ENCODE results near the gene SLC19A1. TPM values are rescaled to one million over a fixed set of nuclear protein-coding genes. Genes with fewer than 3 reads are reported as not detected.
A peak's percentile ranks its signal among the peaks of the same experiment; 100 is the strongest.

Gene SLC19A1
- total RNA-seq, 5 donors from 2014 or later (not counting 1 experiment from before 2014, with no cell fraction given): 10.4 to 19.2 (median 16.4) TPM

DNA sequence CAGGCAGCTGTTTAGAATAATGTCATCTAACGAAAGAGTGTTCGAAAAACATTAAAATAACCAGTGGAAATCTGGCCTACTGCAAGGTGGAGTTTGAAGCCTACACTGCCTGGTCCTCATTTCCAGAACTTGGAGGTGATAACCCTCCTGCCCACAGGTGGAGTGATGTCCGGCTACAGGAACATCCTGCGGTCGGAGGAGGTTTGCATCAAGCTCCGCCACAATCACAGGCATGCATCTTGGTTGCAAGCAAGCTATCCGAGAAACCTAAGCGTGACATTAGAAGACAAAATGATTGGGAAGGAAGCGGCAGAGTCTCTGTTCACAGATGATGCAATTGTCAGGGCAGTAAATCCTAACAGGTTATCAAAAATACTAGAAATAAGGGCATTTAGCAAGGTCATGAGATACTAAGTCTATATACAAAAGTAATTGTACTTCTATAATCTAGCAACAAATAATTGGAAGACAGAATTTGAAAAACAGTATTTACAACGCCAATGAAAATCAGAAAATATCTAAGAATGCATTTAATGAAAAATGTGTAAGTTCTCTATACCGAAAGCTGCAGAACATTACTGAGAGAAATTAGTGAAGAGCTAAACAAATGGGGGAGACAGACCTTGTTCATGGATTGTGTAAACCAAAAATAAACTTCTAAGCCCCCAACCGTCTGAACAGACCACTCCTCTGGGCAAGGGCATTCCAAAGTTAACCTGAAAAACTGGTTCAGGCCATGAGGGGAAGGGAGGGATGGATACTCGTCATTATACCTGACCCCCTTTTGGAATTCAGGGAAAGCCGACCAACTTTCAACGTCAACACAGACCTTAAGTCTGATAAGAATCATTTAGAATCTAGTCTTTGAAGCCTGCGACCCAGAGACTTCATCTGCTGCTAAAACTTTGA lies 4.7 kb upstream of the SLC19A1 start:
- H3K27ac Mint-ChIP-seq: peak overlapping the region; percentile 24 to 79
- ATAC-seq (replicated peaks in 1 of 4) (no peak), DNase-seq (no peak)
- ChIA-PET CTCF (interaction anchor here in 1 of 2 donors (0.6 kb wide), 1 partner anchor 424 kb away, joined by 3 read pairs; no protein-coding TSS in a partner anchor), POLR2A (no interaction called here)
- H3K27ac ChIP-seq (ENCODE audit: low read length): no peak overlapping the region
- no peaks in the 10 kb centered on the region for H3K9me3 Mint-ChIP-seq
- peaks cover 23 to 38% of the 10 kb centered on the region in 2 experiments for H3K4me1 ChIP-seq (ENCODE audit: control insufficient read depth in 1 of 2, extremely low read depth in 1 of 2, insufficient read depth in 2 of 2, low read length in 2 of 2)
- H3K27me3 ChIP-seq (replicated peaks in 1 of 2; ENCODE audit: control insufficient read depth in 2 of 2, extremely low read depth in 1 of 2, insufficient read depth in 2 of 2, low read length in 1 of 2): no peaks in the 10 kb centered on the region
- H3K9me3 ChIP-seq: no peaks in the 10 kb centered on the region
- H3K27me3 Mint-ChIP-seq: no peaks in the 10 kb centered on the region
- H3K4me1 Mint-ChIP-seq: peaks cover 27 to 31% (median 29%) of the 10 kb centered on the region in 3 donors
- H3K4me3 Mint-ChIP-seq: no peak overlapping the region
- WGBS (ENCODE audit: insufficient coverage): 83% methylated on average over 8 of the region's 16 CpGs
- no peak overlapping the region for H3K4me3 ChIP-seq (ENCODE audit: control insufficient read depth in 1 of 2, extremely low read depth in 1 of 2, low read length in 1 of 2)
- no peaks in the 10 kb centered on the region for H3K36me3 Mint-ChIP-seq
- peaks cover 0 to 1% of the 10 kb centered on the region in 2 donors for H3K36me3 ChIP-seq (ENCODE audit: control insufficient read depth in 2 of 2, extremely low read depth in 1 of 2, insufficient read depth in 1 of 2, low read length in 1 of 2)

DNA sequence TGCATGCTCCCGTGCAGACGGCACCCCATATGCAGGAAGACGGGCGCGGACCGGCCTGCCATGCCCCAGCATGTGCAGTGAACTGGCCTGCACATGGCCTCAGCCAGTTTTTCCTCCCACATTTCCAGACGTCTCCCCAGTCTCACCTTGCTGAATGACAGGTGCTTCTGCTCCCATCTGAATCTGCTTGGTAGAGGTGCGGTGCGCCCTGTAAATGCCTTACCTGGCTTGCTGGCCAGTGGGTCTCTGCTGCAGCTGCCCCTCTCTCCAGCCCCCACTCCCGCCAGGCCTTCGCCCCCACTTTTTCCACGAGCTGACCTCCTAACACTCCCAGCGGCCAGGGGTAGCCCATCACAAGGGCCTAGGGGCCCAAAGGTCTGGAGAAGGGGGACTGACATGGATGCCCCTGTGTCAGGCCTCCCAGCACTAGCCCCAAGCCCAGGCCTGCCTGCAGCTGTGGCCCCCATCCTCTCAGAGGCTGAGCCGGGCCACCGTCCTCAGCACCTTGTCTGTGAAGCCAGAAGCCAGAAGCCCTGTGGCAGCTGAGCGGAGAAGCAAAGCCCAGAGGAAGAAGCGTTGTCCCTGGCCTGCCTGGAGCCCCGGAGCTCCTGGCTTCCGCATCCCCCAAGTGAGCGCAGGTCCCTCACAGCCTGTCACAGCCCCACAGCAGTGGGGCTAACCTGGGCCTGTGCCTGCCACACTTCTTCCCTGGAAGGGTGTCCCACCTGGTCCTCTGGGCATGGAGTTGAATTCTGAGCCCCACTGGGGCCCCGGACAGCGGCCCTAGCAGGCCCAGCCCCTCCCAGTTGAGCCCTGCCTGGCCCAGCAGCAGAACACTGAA lies 3.7 kb upstream of the SLC19A1 start:
- Histone ChIP-seq H3K4me1 (ENCODE audit: control insufficient read depth in 1 of 2, extremely low read depth in 1 of 2, insufficient read depth in 2 of 2, low read length in 2 of 2) (peaks cover 19 to 36% of the 10 kb centered on the region in 2 experiments), H3K27ac (ENCODE audit: low read length) (no peak overlapping the region), H3K9me3 (no peaks in the 10 kb centered on the region), H3K4me3 (ENCODE audit: control insufficient read depth in 1 of 2, extremely low read depth in 1 of 2, low read length in 1 of 2) (no peak overlapping the region), H3K27me3 (replicated peaks in 1 of 2; ENCODE audit: control insufficient read depth in 2 of 2, extremely low read depth in 1 of 2, insufficient read depth in 2 of 2, low read length in 1 of 2) (no peaks in the 10 kb centered on the region), H3K36me3 (ENCODE audit: control insufficient read depth in 2 of 2, extremely low read depth in 1 of 2, insufficient read depth in 1 of 2, low read length in 1 of 2) (no peaks in the 10 kb centered on the region)
- peaks cover 19 to 28% (median 23%) of the 10 kb centered on the region in 3 donors for H3K4me1 Mint-ChIP-seq
- ChIA-PET CTCF (interaction anchor here in 1 of 2 donors (0.6 kb wide), 1 partner anchor 108 kb away, joined by 7 read pairs; no protein-coding TSS in a partner anchor), POLR2A (no interaction called here)
- H3K27me3 Mint-ChIP-seq: no peaks in the 10 kb centered on the region
- 91% methylated on average over 20 of the region's 22 CpGs for WGBS (ENCODE audit: insufficient coverage)
- peak overlapping the region in 1 of 2 donors; percentile 12 for H3K27ac Mint-ChIP-seq
- no peaks in the 10 kb centered on the region for H3K36me3 Mint-ChIP-seq
- H3K9me3 Mint-ChIP-seq: no peaks in the 10 kb centered on the region
- no peak for ATAC-seq (replicated peaks in 1 of 4)
- no peak for DNase-seq
- H3K4me3 Mint-ChIP-seq: peak overlapping the region in 1 of 3 donors; percentile 6

DNA sequence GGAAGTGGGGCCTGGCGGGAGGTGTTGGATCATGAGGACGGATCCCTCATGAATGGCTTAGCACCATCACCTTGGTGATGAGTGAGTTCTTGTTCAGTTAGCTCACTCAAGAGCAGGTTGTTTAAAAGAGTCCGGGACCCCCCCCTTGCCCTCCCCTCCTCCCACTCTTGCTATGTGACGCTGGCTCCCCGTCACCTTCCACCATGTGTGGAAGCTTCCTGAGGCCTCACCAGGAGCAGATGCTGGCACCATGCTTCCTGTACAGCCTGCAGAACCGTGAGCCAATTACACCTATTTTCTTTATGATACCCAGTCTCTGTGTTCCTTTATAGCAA lies 3.0 kb upstream of the SLC19A1 start:
- Histone ChIP-seq H3K4me1 (ENCODE audit: control insufficient read depth in 1 of 2, extremely low read depth in 1 of 2, insufficient read depth in 2 of 2, low read length in 2 of 2) (peaks cover 19 to 33% of the 10 kb centered on the region in 2 experiments), H3K27me3 (replicated peaks in 1 of 2; ENCODE audit: control insufficient read depth in 2 of 2, extremely low read depth in 1 of 2, insufficient read depth in 2 of 2, low read length in 1 of 2) (no peaks in the 10 kb centered on the region), H3K9me3 (no peaks in the 10 kb centered on the region), H3K4me3 (ENCODE audit: control insufficient read depth in 1 of 2, extremely low read depth in 1 of 2, low read length in 1 of 2) (no peak overlapping the region), H3K36me3 (ENCODE audit: control insufficient read depth in 2 of 2, extremely low read depth in 1 of 2, insufficient read depth in 1 of 2, low read length in 1 of 2) (no peaks in the 10 kb centered on the region), H3K27ac (ENCODE audit: low read length) (no peak overlapping the region)
- H3K4me1 Mint-ChIP-seq: peaks cover 12 to 27% (median 21%) of the 10 kb centered on the region in 3 donors
- H3K4me3 Mint-ChIP-seq: peak overlapping the region in 1 of 3 donors; percentile 6
- POLR2A ChIA-PET: no interaction called here
- peak overlapping the region in 1 of 2 donors; percentile 2 for H3K27ac Mint-ChIP-seq
- DNase-seq: no peak
- H3K36me3 Mint-ChIP-seq: no peaks in the 10 kb centered on the region
- H3K27me3 Mint-ChIP-seq: no peaks in the 10 kb centered on the region
- no peak for ATAC-seq (replicated peaks in 1 of 4)
- CTCF ChIA-PET: interaction anchor here in 1 of 2 donors (0.6 kb wide), 1 partner anchor 109 kb away, joined by 7 read pairs; no protein-coding TSS in a partner anchor
- 78% methylated on average over 3 of the region's 6 CpGs for WGBS (ENCODE audit: insufficient coverage)
- H3K9me3 Mint-ChIP-seq: no peaks in the 10 kb centered on the region

DNA sequence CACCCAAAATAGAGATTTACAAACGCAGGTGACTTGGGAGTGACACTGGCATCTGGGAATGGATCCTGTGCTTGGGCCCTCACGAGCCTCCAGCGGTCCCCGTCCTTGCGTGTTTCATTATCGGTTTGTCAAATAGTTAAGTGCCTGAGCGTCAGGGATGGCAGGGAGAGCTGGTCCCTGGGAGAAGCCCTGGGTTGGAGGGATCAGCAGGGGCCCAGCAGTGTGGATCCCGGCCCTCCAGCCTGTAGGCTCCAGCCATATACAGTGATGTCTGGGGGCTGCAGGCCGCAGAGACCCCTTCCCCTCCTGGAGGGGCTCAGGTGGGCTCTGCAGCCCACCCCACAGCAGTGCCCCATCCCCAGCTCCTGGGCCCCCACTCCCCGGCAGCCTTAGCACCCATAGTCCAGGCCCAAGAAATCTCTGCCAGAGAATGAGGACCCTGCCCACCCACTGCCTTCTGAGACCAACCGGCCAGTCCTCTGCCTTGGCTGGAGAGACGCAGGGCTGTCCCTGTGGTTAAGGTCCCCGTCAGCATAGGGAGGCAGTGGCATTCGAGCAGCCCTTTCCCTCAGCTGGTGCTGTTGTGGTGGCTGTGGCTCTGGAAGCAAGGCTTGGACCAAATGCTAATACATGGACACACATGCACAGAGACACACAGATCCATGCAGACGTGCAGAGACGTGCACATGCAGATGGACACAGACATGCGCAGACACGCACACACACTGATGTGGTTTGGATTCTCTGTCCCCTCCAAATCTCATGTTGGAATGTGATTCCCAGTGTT lies 2.4 kb upstream of the SLC19A1 start:
- H3K36me3 Mint-ChIP-seq: no peaks in the 10 kb centered on the region

GRCh38 chr21:45543710-45544448 lies 1.6 kb upstream of the SLC19A1 start:
- no peak for ATAC-seq (replicated peaks in 1 of 4)
- H3K27me3 ChIP-seq (replicated peaks in 1 of 2; ENCODE audit: control insufficient read depth in 2 of 2, extremely low read depth in 1 of 2, insufficient read depth in 2 of 2, low read length in 1 of 2): no peaks in the 10 kb centered on the region
- WGBS (ENCODE audit: insufficient coverage): 86% methylated on average over 21 of the region's 23 CpGs

More for the DNA sequence above, 2.4 kb upstream of the SLC19A1 start:
- no peak overlapping the region for H3K27ac ChIP-seq (ENCODE audit: low read length)
- Mint-ChIP-seq H3K4me1 (peaks cover 12 to 25% (median 21%) of the 10 kb centered on the region in 3 donors), H3K27ac (no peak overlapping the region), H3K9me3 (no peaks in the 10 kb centered on the region), H3K27me3 (no peaks in the 10 kb centered on the region), H3K4me3 (no peak overlapping the region)
- H3K9me3 ChIP-seq: no peaks in the 10 kb centered on the region
- DNase-seq (peak in 3 of 35 experiments; percentile 2 to 11 (median 10)), ATAC-seq (replicated peaks in 1 of 4) (no peak)
- ChIA-PET POLR2A (no interaction called here), CTCF (no interaction called here)
- no peaks in the 10 kb centered on the region for H3K27me3 ChIP-seq (replicated peaks in 1 of 2; ENCODE audit: control insufficient read depth in 2 of 2, extremely low read depth in 1 of 2, insufficient read depth in 2 of 2, low read length in 1 of 2)
- peaks cover 13 to 27% of the 10 kb centered on the region in 2 experiments for H3K4me1 ChIP-seq (ENCODE audit: control insufficient read depth in 1 of 2, extremely low read depth in 1 of 2, insufficient read depth in 2 of 2, low read length in 2 of 2)
- H3K36me3 ChIP-seq (ENCODE audit: control insufficient read depth in 2 of 2, extremely low read depth in 1 of 2, insufficient read depth in 1 of 2, low read length in 1 of 2): no peaks in the 10 kb centered on the region
- 93% methylated on average over 15 of the region's 18 CpGs for WGBS (ENCODE audit: insufficient coverage)
- no peak overlapping the region for H3K4me3 ChIP-seq (ENCODE audit: control insufficient read depth in 1 of 2, extremely low read depth in 1 of 2, low read length in 1 of 2)

More at GRCh38 chr21:45543710-45544448, 1.6 kb upstream of the SLC19A1 start:
- Mint-ChIP-seq H3K36me3 (no peaks in the 10 kb centered on the region), H3K4me3 (peak overlapping the region; percentile 49 to 73 (median 59)), H3K27ac (no peak overlapping the region), H3K9me3 (no peaks in the 10 kb centered on the region), H3K27me3 (no peaks in the 10 kb centered on the region), H3K4me1 (peaks cover 5 to 20% (median 16%) of the 10 kb centered on the region in 3 donors)
- ChIA-PET CTCF (no interaction called here), POLR2A (no interaction called here)
- Histone ChIP-seq H3K27ac (ENCODE audit: low read length) (no peak overlapping the region), H3K4me1 (ENCODE audit: control insufficient read depth in 1 of 2, extremely low read depth in 1 of 2, insufficient read depth in 2 of 2, low read length in 2 of 2) (peaks cover 13 to 24% of the 10 kb centered on the region in 2 experiments), H3K9me3 (no peaks in the 10 kb centered on the region), H3K36me3 (ENCODE audit: control insufficient read depth in 2 of 2, extremely low read depth in 1 of 2, insufficient read depth in 1 of 2, low read length in 1 of 2) (no peaks in the 10 kb centered on the region), H3K4me3 (ENCODE audit: control insufficient read depth in 1 of 2, extremely low read depth in 1 of 2, low read length in 1 of 2) (no peak overlapping the region)
- peak in 3 of 35 experiments; percentile 5 to 22 (median 12) for DNase-seq

Measured in T-cell (primary cell).